HG03025 (cell line): ENCODE results near the gene DUSP16.
A peak's percentile ranks its signal among the peaks of the same experiment; 100 is the strongest.
"Not testable (repeated sequence)": the region's sequence is repeated elsewhere in the genome, so short reads cannot be mapped to it uniquely, and the experiment has no call there.

ENCODE experiments used
- ATAC-seq: cut with Tn5 transposase; IDR thresholded peaks from one replicate; pipeline ENCODE4 v1.9.1; 2021; ENCODE audit warnings: mild to moderate bottlenecking, moderate library complexity; ENCODE audit not compliant: unreplicated experiment, low FRiP score

DUSP16 gene

DNA sequence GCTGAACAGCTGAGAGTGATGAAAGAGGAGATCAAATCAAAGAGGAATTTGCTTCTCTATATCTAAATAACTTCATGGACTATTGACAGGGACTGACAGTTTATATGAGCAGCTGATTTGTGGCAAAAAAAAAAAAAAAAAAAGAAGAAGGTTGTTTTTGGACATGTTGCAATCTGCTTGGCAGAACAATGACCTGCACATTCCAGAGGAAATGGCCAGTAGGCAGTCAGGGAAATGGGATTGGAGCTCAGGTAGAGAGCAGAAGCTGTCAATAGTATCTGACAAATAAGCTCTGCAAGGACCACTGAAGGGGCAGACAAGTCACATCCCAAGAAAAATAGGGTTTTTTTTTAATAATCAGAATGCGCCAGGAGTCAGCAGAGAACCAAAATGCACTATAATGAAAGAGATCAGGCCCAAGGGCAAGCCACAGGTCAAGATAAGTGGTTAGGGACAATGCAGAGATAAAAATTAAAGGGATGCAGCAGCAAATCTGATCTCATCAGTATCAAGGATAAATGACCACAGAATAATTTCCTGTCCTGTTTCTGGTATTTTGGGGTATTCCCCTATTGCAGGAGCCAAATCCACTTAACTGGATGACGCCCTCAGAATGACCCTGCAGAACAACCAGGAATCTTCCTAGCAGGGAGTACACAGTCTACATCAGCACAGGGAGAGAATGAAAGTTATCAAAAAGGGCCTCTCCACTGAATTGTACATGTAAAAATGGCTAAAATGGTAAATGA, 22.6 kb upstream of the DUSP16 start:
- no peak for ATAC-seq

DNA sequence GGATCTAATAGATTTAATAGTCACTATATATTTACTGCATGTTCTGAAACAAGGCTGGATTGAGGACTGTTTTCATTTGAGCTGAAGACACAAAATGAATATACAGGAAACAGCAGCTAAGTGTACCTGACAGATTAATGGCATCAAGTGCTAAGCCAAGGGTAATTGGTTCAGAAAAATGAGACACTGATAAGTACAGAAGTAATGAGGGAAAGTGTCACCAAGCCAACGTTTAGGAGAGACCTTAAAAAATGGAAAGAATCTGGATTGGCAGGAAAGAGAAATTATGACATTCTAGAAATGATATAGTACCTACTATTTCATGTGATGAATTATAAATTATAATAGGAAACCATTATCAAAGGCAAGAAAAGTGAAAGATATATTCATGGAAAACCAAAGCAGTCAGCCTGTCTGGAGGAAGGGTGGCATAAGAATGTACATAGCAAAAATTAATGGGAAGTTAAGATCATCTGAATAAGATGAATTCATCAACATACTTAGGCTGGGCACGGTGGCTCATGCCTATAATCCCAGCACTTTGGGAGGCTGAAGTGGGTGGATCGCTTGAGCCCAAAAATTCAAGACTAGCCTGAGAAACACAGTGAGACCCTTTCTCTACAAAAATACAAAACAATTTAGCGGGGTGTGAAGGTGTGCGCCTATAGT, 21.0 kb upstream of the DUSP16 start:
- ATAC-seq = no peak

DNA sequence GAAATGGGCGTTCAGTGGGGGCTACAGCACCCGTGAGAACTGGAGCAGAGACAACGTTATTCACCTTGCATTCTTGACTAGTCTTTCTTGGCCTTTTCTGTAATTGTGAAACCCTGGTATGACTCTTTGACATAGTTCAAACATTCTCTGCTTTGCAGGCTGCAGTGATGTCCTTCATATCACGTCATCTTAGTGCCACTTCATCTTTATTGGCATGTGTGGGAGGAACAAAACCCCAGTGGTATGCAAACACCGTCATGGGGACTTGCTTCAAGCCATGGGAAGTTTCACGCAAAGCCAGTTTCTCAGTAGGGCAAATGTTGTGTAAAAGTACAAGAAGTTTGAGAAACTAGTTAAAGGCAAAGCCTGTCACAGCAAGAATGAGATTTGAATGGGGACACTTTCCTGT, 20.2 kb upstream of the DUSP16 start:
- ATAC-seq = peak; percentile 83

DNA sequence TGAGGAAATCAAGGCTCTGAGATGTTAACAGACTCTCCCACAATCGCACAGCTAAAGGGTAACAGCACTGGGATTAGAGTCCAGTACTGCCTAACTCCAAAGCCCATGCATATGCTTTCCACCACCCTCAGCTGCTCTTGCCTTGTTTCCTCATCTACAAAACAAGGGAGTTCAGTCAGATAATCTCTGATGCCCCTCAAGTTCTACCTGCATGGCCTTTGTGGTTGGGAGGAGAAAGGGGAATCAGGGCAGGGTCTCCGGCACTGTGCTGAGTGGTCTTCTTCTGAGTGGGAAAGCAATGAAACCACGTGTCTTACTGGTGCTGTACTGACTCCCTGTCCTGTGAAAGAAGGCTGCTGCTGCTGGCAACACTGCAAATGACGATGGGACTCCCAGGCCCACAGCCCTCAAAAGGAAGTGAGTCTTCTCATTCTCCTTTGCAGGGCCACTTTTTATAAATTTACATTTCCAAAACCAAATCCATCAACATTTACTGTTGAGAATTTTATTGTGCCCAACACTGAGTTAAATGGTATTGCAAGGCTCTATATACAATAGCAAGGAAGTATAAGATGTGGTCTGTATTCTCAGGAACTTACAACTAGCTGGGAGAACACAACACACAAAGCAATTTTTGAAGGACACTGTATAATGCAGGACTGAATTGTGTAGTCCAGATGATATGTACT, 19.7 kb upstream of the DUSP16 start:
- no peak for ATAC-seq

DNA sequence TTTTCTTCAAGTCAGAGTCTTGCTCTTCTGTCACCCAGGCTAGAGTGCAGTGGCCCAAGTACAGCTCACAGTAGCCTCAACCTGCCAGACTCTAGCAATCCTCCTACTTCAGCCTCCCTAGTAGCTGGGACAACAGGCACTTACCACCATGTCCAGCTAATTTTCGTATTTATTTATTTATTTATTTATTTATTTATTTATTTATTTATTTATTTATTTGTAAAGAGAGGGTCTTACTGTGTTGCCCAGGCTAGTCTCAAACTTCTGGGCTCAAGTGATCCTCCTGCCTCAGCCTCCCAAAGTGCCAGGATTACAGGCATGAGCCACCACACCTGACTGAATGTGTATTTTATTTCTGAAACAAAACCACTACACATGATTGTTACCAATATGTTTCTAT, 18.1 kb upstream of the DUSP16 start:
- ATAC-seq = not testable (repeated sequence)

DNA sequence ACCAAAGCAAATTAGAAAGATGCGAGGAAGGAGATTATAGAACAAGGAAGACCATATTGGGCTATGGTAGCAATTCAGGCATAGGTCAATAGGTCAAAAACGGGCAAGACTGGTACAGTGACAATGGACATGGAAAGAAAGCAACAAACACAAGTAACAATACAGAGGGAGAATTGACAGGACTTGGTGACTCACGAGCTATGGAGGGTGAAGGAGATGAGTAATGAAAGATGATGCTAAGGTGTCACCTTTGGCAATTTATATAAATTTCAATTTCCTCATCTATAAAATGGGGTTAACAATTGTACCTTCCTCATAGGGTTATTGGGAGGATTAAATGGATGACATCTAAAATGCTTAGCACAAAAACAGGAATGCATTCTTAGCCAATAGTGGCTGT, 15.1 kb upstream of the DUSP16 start:
- ATAC-seq = no peak

DNA sequence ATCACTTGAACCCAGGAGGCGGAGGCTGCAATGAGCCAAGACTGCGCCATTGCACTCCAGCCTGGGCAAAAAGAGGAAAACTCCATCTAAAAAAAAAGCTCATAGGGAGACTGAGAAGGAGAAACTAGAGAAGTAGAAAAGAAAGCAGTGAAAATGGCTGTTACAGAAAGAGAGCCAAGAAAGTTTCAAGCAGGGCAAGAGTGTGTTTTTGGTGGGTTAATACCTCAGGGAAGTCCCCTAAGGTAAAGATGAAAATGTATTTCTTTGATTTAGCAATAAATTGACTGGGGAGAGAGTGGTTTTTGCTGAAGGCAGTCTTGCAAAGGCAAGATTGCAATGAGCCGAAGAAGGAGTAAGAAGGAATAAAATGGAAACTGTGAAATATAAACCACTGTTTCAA, 10.0 kb upstream of the DUSP16 start:
- no peak for ATAC-seq

DNA sequence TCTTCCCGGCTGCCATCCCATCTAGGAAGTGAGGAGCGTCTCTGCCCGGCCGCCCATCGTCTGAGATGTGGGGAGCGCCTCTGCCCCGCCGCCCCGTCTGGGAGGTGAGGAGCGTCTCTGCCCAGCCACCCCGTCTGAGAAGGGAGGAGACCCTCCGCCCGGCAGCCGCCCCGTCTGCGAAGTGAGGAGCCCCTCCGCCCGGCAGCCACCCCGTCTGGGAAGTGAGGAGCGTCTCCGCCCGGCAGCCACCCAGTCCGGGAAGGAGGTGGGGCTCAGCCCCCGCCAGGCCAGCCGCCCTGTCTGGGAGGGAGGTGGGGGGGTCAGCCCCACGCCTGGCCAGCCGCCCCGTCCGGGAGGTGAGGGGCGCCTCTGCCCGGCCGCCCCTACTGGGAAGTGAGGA, 3.3 kb upstream of the DUSP16 start:
- ATAC-seq = not testable (repeated sequence)

DNA sequence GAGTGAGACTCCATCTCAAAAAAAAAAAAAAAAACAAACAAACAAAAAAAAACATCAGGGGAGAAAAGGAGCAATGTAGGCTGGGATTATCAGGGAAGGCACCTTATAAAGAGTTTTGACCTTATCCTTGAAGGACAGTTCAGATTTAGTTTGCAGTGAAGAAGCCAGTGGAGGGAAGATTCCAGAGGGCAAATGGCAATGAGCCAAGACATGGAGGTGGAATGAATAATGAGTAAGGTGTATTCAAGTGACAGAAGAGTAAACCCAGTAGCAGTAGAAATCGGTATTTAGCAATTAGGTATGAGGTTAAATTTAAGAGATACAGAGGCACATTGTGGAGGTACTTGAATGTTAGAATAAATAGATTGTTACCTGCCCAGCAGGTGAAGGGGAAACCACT, 2.2 kb upstream of the DUSP16 start:
- no peak for ATAC-seq

DNA sequence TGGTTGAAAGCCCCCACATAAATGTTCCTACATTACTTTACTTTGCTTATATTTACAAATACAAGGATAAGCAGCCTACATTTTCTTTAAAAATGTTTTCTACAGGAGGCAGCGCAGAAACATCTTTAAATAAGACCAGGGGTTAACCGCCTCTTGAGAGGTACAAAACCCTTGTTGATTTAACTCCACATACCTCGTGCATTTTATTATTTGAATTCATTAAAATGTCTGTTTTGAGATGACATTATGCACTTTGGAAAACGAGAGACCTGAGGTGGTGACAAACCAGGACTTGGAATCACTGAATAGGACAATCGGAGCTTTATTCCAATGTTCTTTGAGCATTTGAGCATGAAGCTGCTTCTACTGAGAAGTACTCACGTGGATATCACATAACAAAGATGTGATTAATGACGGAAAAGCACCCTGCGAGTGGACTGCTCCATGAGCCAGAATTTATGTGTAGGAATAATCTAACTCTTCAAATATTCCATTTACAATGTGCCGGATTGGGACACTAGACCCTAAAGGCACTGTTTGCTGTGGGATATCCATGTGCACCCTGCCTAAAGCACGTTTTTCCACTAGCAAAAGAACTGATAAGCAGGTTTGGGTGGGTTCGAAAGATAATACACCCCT, 746 bp upstream of the DUSP16 start:
- no peak for ATAC-seq

DNA sequence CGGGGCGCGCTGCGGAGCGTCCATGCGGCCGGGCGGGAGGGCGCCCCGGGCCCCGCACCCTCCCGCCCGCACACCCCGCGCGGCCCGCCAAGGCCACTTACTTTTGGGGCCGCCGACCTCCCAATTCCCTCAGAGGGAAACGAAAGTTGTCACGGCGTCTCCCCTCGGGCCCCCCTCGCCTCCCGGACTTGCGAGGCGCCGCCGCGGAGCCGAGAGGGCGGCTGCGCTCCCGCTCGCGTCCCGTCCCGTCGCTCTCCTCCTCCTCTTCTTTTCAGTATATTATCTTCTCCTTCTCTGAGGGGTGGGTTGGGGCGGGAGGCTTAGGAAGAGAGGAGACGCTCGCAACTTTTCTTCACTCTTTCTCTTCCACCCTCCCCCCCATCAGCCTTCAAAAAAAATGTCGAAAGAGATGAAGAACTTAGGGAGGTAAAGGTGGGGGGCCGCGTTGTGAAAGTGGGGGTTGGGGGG, 613 bp downstream of the DUSP16 start:
- ATAC-seq = peak; percentile 0

DNA sequence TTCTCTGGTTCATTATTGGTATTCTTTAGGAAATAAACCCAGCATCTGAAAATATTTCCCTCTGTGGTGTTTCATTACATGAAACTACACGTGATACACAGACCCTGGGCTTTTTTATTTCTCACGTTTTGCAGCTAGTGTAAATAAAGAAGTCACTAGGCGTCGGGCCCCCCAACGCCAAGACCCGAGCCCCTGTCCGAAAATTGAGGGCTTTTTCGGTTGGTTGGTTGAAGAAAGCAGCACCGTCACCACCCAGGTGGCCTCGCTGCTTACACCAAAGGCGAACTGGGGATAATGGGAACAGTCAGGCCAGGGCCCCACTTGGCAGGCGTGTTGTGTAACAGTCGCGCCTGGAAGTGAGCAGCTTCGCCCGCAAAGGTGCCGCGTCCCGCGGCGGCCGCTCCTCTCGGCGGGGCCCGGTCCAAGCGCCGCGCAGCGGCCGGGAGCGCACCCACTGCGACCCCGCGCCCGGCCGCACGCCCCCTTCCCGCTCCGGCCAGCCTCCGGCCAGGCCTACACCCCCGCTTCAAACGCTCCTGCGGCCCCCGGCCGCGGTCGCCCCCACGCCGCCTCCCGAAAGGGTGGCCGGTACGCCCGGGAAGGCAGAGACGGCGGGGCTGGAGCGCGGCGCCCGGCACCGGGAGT, 1.2 kb downstream of the DUSP16 start:
- peak; percentile 42 for ATAC-seq

DNA sequence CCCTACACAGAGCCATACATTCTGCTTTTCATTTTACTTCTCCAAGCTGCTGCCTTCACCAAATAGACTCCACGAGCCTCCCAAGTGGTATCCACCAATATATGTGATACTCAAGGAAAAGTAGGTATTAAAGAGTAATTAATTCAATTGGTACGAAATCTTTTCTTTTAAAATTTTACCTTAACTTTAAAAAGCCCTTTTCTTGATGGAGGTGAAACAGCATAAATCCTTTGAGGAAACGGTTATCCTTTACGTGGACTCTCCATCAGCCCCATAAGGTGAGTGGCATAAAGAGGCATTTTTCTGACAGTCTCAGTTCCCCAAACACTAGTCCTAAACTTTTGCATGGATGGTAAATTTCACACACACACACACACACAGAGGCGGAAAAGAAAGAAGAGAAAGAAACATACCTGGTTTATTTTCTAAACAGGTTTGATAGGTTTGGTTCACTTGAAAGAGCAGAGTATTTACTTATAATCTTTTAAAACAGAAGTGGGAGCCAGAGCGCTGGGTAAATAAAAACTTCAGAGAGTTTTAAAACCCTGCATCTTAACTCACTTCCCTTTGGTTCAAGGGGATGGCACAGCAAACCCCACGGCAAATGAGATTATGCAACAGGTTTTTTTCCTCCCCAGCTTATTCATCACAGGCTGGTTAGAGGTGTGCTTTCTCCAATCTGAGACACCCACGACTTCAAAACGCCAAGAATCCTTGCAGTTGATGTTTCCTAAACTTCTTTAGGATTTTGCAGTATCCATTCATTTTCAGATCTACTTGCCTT, 1.9 kb downstream of the DUSP16 start:
- no peak for ATAC-seq

DNA sequence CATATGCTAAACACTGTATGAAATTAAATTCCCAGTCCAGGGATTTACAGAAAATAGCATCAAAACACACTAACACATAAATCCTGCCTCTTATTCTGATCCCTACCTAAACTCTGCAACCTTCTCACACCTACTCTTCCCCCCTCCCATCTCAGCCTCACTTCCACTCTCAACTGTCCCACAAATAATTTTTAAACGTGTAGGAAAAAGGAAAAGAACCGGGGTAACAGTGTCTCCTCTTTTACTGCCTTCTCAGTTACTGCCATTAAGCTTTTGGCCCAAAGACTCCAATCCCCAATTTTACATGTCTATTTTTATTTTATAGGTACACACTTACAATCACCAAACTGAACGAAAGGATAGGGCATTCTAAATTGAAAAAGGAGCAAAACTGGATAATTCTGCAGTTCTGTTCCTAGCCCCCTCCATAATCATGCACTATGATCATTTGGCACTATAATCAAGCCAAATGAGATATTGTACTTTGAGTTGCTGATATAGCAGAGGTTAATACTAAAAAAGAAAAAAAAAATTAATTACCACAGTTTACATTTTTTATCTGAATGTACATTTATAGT, 2.9 kb downstream of the DUSP16 start:
- no peak for ATAC-seq

DNA sequence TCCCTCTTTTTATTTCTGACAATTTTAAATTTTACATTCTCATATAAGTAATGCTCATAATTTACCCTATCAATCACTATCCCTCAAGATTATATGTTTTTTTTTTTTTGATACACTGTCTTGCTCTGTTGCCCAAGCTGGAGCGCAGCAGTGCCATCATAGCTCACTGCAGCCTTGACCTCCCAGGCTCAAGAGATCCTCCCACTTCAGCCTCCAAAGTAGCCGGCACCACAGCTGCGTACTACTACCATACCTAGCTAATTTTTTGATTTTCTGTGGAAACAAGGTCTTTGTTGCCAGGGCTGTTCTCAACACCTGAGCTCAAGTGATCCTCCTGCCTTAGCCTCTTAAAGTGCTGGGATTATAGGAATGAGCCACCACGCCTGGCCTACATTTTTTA, 4.4 kb downstream of the DUSP16 start:
- ATAC-seq = no peak

DNA sequence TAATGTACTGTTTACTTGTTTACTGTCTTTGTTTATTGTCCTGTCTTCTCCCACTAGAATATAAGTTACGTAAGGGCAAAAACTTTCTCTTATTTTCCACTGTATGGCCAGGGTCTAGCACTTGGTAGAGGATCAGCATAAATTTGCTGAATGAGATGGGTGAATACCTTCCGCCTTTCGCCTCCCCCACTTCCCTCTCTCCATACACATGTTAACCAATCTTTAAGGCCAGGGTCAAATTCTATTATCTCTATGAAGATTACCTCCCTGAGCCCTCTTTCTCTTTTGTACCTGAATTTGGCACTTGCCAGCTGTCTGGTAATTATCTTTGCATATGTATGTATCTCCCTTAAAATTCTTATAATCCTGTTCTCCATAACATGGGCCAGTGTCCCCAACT, 4.9 kb downstream of the DUSP16 start:
- no peak for ATAC-seq

DNA sequence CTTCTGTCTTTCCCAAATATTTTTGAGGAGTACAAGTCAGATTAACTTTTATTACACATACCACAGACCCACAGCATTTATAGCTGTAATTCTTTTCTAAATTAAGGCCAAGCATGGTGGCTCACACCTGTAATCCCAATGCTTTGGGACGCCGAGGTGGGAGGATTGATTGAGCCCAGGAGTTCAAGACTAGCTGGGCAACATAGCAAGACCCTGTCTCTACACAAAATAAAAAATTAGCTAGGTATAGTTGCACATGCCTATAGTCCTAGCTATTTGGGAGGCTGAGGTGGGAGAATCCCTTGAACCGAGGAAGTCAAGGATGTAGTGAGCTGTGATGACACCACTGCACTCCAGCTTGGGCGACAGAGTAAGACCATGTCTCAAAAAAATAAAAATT, 7.0 kb downstream of the DUSP16 start:
- ATAC-seq = no peak

DNA sequence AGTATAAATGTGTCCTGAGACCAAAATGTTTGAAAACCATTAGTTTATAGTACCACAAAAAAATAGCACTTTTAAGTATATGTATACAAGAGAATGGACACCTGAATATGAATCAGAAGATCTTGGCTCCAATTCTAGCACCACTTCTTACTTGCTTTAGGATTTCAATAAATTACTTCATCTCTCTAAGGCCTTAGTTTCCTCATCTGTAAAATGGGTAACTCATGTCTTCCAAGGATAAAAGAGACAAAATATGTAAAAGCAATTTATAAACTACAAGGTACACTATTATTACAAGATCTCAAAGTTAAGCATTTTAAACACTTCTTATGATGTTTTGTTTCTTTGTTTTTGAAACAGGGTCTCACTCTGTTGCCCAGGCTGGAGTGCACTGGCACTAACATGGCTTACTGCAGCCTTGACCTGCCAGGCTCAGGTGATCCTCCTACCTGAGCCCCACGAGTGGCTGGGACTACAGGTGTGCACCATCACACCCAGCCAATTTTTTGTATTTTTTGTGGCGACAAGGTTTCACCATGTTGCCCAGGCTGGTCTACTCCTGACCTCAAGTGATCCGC, 9.4 kb downstream of the DUSP16 start:
- ATAC-seq = no peak

DNA sequence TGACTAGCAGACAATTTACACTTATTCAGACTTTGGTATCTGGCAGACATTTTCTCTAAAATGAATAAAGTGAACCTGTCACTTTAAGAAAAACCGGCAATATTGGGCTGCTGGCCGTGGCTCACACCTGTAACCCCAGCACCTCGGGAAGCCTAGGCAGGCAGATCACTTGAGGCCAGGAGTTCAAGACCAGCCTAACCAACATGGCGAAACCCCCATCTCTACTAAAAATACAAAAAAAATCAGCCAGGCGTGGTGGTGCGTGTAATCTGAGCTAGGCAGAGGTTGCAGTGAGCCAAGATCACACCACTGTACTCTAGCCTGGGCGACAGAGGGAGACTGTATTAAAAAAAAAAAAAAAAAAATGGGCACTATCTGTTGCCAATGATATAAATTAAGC, 11.5 kb downstream of the DUSP16 start:
- no peak for ATAC-seq
